Suppressor macrophage treated with lipopolysaccharide for 4 hours (primary cell): Measurements from ENCODE around the gene ZNF570.

Experiments used
- DNase-seq: peaks from one replicate; pipeline ENCODE4 v3.0.0-alpha.2; 2020

Gene ZNF570

GRCh38 chr19:37468961-37469777 lies at the start of gene ZNF570:
ZNF570 (plus strand) TSS chr19:37469356; CDS start chr19:37470355, 999 bp downstream.
- DNase-seq: peak; percentile 87

GRCh38 chr19:37452500-37453245 lies 16.5 kb upstream of the ZNF570 start:
- DNase-seq: no peak

GRCh38 chr19:37466277-37466797 lies 2.8 kb upstream of the ZNF570 start:
- no peak for DNase-seq

- DNase-seq: peak; percentile 83
These were observed 2.2 kb upstream of the ZNF570 start, which contains the start of gene ZNF569 for GRCh38 chr19:37466798-37467607. ZNF569 (minus strand) TSS chr19:37467444; CDS start chr19:37444921, 22,523 bp downstream.

GRCh38 chr19:37467608-37468090 lies 1.5 kb upstream of the ZNF570 start:
- DNase-seq: no peak

GRCh38 chr19:37470216-37470615 lies 1.1 kb downstream of the ZNF570 start:
- no peak for DNase-seq

- no peak for DNase-seq
These were observed 3.0 kb downstream of the ZNF570 start for GRCh38 chr19:37472165-37472564.

GRCh38 chr19:37484406-37485168 lies 15.4 kb downstream of the ZNF570 start:
- no peak for DNase-seq

GRCh38 chr19:37492213-37492612 lies 23.1 kb downstream of the ZNF570 start:
- DNase-seq: no peak

GRCh38 chr19:37505958-37506386 lies 36.8 kb downstream of the ZNF570 start:
- DNase-seq: no peak

- DNase-seq: peak; percentile 11
These were observed 37.4 kb downstream of the ZNF570 start, which contains the start of gene ZNF793 for GRCh38 chr19:37506387-37507166. ZNF793 (plus strand) TSS chr19:37506939; CDS start chr19:37523440, 16,501 bp downstream.

- DNase-seq: no peak
These were observed 38.0 kb downstream of the ZNF570 start for GRCh38 chr19:37507167-37507464.

- no peak for DNase-seq
These were observed 42.0 kb downstream of the ZNF570 start for GRCh38 chr19:37511186-37511585.

- no peak for DNase-seq
These were observed 42.7 kb downstream of the ZNF570 start for GRCh38 chr19:37511821-37512220.

GRCh38 chr19:37513397-37513796 lies 44.2 kb downstream of the ZNF570 start:
- no peak for DNase-seq

- DNase-seq: no peak
These were observed 50.7 kb downstream of the ZNF570 start for GRCh38 chr19:37519890-37520289.

- DNase-seq: no peak
These were observed 68.3 kb downstream of the ZNF570 start for GRCh38 chr19:37537391-37537947.
